ENCODE measurements around the gene PERCC1.

Gene PERCC1

DNA sequence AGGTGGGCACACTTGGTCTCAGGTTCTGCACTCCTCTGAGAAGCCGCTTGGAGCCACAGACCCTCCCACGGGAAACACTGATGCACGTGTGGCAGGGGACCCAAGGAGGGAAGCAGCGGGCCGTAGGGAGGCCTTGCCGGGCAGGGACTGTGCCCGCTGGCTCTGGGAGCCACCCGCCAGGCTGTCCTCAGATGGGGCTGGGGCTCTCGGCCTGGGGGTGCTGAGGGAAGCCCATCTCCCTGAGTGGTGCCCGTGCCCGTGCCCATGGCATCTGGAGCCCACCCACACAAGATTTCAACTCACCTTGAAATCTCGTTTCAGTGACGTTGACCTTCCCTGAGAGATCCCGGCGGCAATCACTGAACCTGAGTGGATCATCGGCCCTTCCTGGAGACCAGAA is 26.1 kb downstream of the PERCC1 start:
- peaks cover 24% of the 10 kb centered on the region for H3K4me1 ChIP-seq (ENCODE audit: control insufficient read depth, low read length)
- no peaks in the 10 kb centered on the region for H3F3A ChIP-seq (ENCODE audit: control insufficient read depth, insufficient read depth)
- H3K27me3 ChIP-seq (ENCODE audit: control insufficient read depth, low read length): no peaks in the 10 kb centered on the region
- no peak overlapping the region for H3K4me3 ChIP-seq (ENCODE audit: low read length)
- H3K36me3 ChIP-seq (ENCODE audit: control insufficient read depth, low read length): peaks cover 36% of the 10 kb centered on the region
- H3K9me2 ChIP-seq (replicated peaks; ENCODE audit: control insufficient read depth, low read length): no peaks in the 10 kb centered on the region
- H3K4me2 ChIP-seq (ENCODE audit: low read length): no peak overlapping the region
- H3K27ac ChIP-seq (ENCODE audit: low read depth, low read length): no peak overlapping the region
- H3K79me2 ChIP-seq (ENCODE audit: control insufficient read depth, low read length): no peaks in the 10 kb centered on the region
- H4K20me1 ChIP-seq (ENCODE audit: control insufficient read depth, insufficient read depth, low read depth, low read length): no peaks in the 10 kb centered on the region
- no peaks in the 10 kb centered on the region for H3K9me3 ChIP-seq (ENCODE audit: control insufficient read depth, insufficient read depth, low read length)
- TF ChIP-seq EZH2phosphoT487 (IDR thresholded peaks at IDR 0.05; ENCODE audit: borderline replicate concordance, low read length): no peak

DNA sequence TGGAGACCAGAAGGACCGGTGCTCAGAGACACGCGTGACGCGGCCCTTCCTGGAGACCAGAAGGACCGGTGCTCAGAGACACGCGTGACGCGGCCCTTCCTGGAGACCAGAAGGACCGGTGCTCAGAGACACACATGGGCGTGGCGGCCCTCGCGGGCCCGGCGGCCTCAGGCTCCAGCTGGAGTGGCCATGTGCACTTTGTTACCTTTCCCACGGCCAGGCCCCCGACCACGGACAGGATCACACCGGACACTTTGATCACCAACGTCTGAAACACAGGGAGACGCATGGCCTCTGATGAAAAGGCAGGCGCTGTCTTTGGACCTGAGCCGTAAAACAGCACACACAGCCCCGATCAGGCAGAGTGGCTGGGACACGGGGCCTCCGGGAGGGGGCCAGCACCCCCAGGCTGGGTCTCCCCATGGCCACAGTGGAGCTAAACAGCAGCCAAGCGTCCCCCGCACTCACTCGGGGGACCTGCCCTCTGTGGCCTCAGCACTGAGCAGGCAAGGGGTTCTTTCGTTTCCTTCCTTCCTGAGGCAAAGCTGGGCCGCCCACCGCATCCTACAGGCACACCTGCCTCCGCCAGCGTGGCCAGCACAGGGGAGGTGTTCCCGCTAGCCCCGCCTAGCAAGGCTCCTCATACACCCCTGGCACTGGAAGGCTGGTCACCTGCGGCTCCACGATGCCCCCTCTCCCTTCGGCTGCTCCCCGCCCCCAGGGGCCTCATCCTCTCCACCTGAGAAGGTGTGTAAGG is 26.8 kb downstream of the PERCC1 start:
- peaks cover 33% of the 10 kb centered on the region for H3K36me3 ChIP-seq (ENCODE audit: control insufficient read depth, low read length)
- no peaks in the 10 kb centered on the region for H3K79me2 ChIP-seq (ENCODE audit: control insufficient read depth, low read length)
- H3K4me2 ChIP-seq (ENCODE audit: low read length): no peak overlapping the region
- H4K20me1 ChIP-seq (ENCODE audit: control insufficient read depth, insufficient read depth, low read depth, low read length): no peaks in the 10 kb centered on the region
- H3F3A ChIP-seq (ENCODE audit: control insufficient read depth, insufficient read depth): no peaks in the 10 kb centered on the region
- no peaks in the 10 kb centered on the region for H3K27me3 ChIP-seq (ENCODE audit: control insufficient read depth, low read length)
- H3K4me3 ChIP-seq (ENCODE audit: low read length): no peak overlapping the region
- TF ChIP-seq EZH2phosphoT487 (IDR thresholded peaks at IDR 0.05; ENCODE audit: borderline replicate concordance, low read length) (no peak), CTCF (IDR thresholded peaks at IDR 0.05; ENCODE audit: low read depth, low read length, poor library complexity, severe bottlenecking) (no peak)
- H3K4me1 ChIP-seq (ENCODE audit: control insufficient read depth, low read length): peaks cover 24% of the 10 kb centered on the region
- no peak overlapping the region for H3K27ac ChIP-seq (ENCODE audit: low read depth, low read length)
- no peaks in the 10 kb centered on the region for H3K9me2 ChIP-seq (replicated peaks; ENCODE audit: control insufficient read depth, low read length)
- no peaks in the 10 kb centered on the region for H3K9me3 ChIP-seq (ENCODE audit: control insufficient read depth, insufficient read depth, low read length)

DNA sequence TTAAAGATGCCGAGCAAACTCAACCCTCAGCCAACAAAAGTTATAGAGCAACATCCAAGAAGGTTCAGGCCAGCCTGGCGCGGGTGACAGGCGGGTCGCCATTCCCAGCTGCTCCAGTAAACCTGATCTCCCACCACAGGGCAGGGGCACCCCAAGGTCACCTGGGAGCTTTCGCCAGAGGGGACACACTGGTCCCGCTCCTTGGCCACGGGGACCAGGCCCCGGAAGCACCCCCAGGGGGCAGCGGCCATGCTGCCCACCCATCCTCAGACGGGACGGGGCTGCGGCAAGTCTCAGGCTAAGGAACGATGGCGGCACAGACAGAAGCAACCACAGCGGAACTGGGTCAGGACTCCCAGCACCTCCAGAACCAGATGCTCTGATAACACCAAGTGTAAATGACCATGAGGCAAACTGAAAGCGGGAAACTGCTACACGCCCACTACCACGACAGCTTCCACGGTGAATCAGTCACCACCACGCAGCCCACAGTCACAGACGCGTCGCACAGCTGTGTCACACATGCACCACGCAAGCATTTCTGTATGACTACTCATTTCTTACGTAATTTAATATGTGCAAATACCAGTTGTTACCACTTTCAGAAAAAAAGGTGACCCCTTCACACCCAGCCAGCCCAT is 27.6 kb downstream of the PERCC1 start:
- Histone ChIP-seq H3K4me2 (ENCODE audit: low read length) (peak overlapping the region; percentile 40), H3K9me3 (ENCODE audit: control insufficient read depth, insufficient read depth, low read length) (no peaks in the 10 kb centered on the region), H3F3A (ENCODE audit: control insufficient read depth, insufficient read depth) (no peaks in the 10 kb centered on the region), H3K27me3 (ENCODE audit: control insufficient read depth, low read length) (no peaks in the 10 kb centered on the region), H3K36me3 (ENCODE audit: control insufficient read depth, low read length) (peaks cover 33% of the 10 kb centered on the region), H3K79me2 (ENCODE audit: control insufficient read depth, low read length) (no peaks in the 10 kb centered on the region), H3K9me2 (replicated peaks; ENCODE audit: control insufficient read depth, low read length) (no peaks in the 10 kb centered on the region), H3K27ac (ENCODE audit: low read depth, low read length) (peak overlapping the region; percentile 46), H3K4me1 (ENCODE audit: control insufficient read depth, low read length) (peaks cover 24% of the 10 kb centered on the region), H3K4me3 (ENCODE audit: low read length) (no peak overlapping the region), H4K20me1 (ENCODE audit: control insufficient read depth, insufficient read depth, low read depth, low read length) (no peaks in the 10 kb centered on the region)
- TF ChIP-seq EZH2phosphoT487 (IDR thresholded peaks at IDR 0.05; ENCODE audit: borderline replicate concordance, low read length) (no peak), CTCF (IDR thresholded peaks at IDR 0.05; ENCODE audit: low read depth, low read length, poor library complexity, severe bottlenecking) (no peak)

- Histone ChIP-seq H3K9me2 (replicated peaks; ENCODE audit: control insufficient read depth, low read length) (no peaks in the 10 kb centered on the region), H3F3A (ENCODE audit: control insufficient read depth, insufficient read depth) (no peaks in the 10 kb centered on the region), H4K20me1 (ENCODE audit: control insufficient read depth, insufficient read depth, low read depth, low read length) (no peaks in the 10 kb centered on the region), H3K9me3 (ENCODE audit: control insufficient read depth, insufficient read depth, low read length) (no peaks in the 10 kb centered on the region), H3K4me2 (ENCODE audit: low read length) (peak overlapping the region; percentile 40), H3K27me3 (ENCODE audit: control insufficient read depth, low read length) (no peaks in the 10 kb centered on the region), H3K36me3 (ENCODE audit: control insufficient read depth, low read length) (peaks cover 28% of the 10 kb centered on the region), H3K4me1 (ENCODE audit: control insufficient read depth, low read length) (peaks cover 24% of the 10 kb centered on the region), H3K79me2 (ENCODE audit: control insufficient read depth, low read length) (no peaks in the 10 kb centered on the region), H3K4me3 (ENCODE audit: low read length) (0 out of 2 replicates have a peak overlapping the region, but pooled peaks have one; percentile 11), H3K27ac (ENCODE audit: low read depth, low read length) (peak overlapping the region; percentile 46)
- TF ChIP-seq CTCF (IDR thresholded peaks at IDR 0.05; ENCODE audit: low read depth, low read length, poor library complexity, severe bottlenecking) (no peak), EZH2phosphoT487 (IDR thresholded peaks at IDR 0.05; ENCODE audit: borderline replicate concordance, low read length) (no peak)
These were observed 28.1 kb downstream of the PERCC1 start for GRCh38 chr16:1458977-1459341.
